ENCODE data around the gene CATSPERZ.

DNA sequence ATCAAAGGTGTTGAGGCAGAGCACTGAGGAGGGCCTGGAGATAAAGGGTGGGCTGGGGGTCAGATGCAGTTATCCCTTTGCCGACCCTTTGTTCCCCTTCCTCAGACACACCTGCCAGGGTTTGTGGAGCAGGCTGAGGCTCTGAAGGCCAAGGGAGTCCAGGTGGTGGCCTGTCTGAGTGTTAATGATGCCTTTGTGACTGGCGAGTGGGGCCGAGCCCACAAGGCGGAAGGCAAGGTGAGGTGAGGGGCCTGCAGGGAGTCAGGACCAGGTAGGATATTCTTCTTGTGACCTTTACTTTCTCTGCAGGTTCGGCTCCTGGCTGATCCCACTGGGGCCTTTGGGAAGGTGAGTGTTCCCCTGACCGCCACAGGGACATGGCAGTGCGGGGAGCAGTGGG is 20.4 kb downstream of the CATSPERZ start:
- TF ChIP-seq, protein P1, sequence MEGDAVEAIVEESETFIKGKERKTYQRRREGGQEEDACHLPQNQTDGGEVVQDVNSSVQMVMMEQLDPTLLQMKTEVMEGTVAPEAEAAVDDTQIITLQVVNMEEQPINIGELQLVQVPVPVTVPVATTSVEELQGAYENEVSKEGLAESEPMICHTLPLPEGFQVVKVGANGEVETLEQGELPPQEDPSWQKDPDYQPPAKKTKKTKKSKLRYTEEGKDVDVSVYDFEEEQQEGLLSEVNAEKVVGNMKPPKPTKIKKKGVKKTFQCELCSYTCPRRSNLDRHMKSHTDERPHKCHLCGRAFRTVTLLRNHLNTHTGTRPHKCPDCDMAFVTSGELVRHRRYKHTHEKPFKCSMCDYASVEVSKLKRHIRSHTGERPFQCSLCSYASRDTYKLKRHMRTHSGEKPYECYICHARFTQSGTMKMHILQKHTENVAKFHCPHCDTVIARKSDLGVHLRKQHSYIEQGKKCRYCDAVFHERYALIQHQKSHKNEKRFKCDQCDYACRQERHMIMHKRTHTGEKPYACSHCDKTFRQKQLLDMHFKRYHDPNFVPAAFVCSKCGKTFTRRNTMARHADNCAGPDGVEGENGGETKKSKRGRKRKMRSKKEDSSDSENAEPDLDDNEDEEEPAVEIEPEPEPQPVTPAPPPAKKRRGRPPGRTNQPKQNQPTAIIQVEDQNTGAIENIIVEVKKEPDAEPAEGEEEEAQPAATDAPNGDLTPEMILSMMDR (IDR thresholded peaks at IDR 0.05), result no peak
- TF ChIP-seq ZFX (IDR thresholded peaks at IDR 0.05; ENCODE audit: borderline replicate concordance), result no peak

Data from 22Rv1 (cell line).